Right lobe of liver (tissue), 4 donors: ENCODE data around the gene C5orf46.

Experiments used
- POLR2A ChIP-seq: fragments of 450-650 bp; IDR thresholded peaks from one replicate; pipeline ENCODE4 v1.6.1; 2017; ENCODE audit warnings: antibody characterized with exemption, mild to moderate bottlenecking
- TF ChIP-seq, protein P1 (sequence below), 4 donors: fragments of 200-600 bp in 3 of 4; fragments of 450-650 bp in 1 of 4; IDR thresholded peaks; one replicate each; pipeline versions ENCODE4 v1.5.1 to v1.8.0; 2016 to 2022; ENCODE audit warnings: antibody characterized with exemption in 4 of 4, mild to moderate bottlenecking in 2 of 4
- donor health status: DM: no; HTN: no; CAD: no.
- donor health status: DM: no; HTN: no; CAD: no.
- donor health status: DM: no; HTN: yes; CAD: no.

DNA sequence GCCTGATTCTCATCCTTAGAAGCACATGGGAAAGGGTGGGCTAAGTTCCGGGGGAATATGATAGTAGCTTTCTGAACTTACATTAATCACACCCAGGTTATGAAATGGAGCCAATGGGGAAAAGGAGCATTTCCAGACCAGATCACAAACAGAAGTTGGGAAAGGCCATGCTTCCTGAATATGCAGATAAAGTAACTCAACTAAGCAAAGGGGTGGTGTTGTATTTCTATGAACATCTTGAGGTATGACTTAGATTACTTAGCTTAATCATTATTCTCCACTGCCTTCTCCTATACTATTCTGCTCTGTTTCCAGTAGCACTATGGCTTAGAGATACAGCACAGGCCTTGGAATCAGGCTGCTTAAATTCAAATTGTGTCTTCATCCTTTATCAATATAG lies 10.5 kb downstream of the C5orf46 start:
- TF ChIP-seq, protein P1, sequence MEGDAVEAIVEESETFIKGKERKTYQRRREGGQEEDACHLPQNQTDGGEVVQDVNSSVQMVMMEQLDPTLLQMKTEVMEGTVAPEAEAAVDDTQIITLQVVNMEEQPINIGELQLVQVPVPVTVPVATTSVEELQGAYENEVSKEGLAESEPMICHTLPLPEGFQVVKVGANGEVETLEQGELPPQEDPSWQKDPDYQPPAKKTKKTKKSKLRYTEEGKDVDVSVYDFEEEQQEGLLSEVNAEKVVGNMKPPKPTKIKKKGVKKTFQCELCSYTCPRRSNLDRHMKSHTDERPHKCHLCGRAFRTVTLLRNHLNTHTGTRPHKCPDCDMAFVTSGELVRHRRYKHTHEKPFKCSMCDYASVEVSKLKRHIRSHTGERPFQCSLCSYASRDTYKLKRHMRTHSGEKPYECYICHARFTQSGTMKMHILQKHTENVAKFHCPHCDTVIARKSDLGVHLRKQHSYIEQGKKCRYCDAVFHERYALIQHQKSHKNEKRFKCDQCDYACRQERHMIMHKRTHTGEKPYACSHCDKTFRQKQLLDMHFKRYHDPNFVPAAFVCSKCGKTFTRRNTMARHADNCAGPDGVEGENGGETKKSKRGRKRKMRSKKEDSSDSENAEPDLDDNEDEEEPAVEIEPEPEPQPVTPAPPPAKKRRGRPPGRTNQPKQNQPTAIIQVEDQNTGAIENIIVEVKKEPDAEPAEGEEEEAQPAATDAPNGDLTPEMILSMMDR (IDR thresholded peaks at IDR 0.05), result no peak
- TF ChIP-seq POLR2A, result no peak
